Keratinocyte (primary cell): Measurements from ENCODE around the gene UQCC3. TPM values are rescaled to one million over a fixed set of nuclear protein-coding genes. Genes with fewer than 3 reads are reported as not detected.
A peak's percentile ranks its signal among the peaks of the same experiment; 100 is the strongest.

Source experiments
- DNase-seq: peaks from one replicate; pipeline ENCODE4 v3.0.0-alpha.2; 2011; ENCODE audit warnings: low read depth, missing footprints, low spot score
- FAIRE-seq: peaks from 2 replicates; lab custom pipeline; 2011; peaks lifted over from hg19 to GRCh38; lab: Jason Lieb, UNC
- H2AFZ ChIP-seq: 2 replicates; pipeline ENCODE4 v1.6.0; 2012; ENCODE audit warnings: low read length, control low read depth, inconsistent platforms; ENCODE audit not compliant: control insufficient read depth
- H3K27ac ChIP-seq: 2 replicates; pipeline ENCODE4 v1.5.1; 2011; ENCODE audit warnings: low read length; ENCODE audit not compliant: control insufficient read depth, insufficient read depth
- H3K27me3 ChIP-seq: 3 replicates; pipeline ENCODE4 v1.6.0; 2011; ENCODE audit warnings: low read length; ENCODE audit not compliant: control insufficient read depth, insufficient read depth; ENCODE audit errors: extremely low read depth
- H3K36me3 ChIP-seq, 2 experiments: 2 replicates in 1 of 2; 3 replicates in 1 of 2; pipeline ENCODE4 v1.5.1; 2011; ENCODE audit warnings: low read length in 2 of 2, mild to moderate bottlenecking in 1 of 2; ENCODE audit not compliant: control insufficient read depth in 2 of 2, insufficient read depth in 2 of 2; ENCODE audit errors: extremely low read depth in 1 of 2
- H3K4me1 ChIP-seq: 3 replicates; pipeline ENCODE4 v1.5.1; 2011; ENCODE audit warnings: low read length; ENCODE audit not compliant: control insufficient read depth, insufficient read depth; ENCODE audit errors: extremely low read depth
- H3K4me2 ChIP-seq: 3 replicates; pipeline ENCODE4 v1.6.0; 2011; ENCODE audit warnings: low read depth, low read length; ENCODE audit not compliant: control insufficient read depth, insufficient read depth; ENCODE audit errors: extremely low read depth
- H3K4me3 ChIP-seq, 3 experiments: fragments of 200-600 bp in 1 of 3; sonication (generic) in 1 of 3; 2 replicates in 2 of 3; 3 replicates in 1 of 3; pipeline ENCODE4 v1.5.1; 2011 to 2016; ENCODE audit warnings: low read length in 3 of 3, mild to moderate bottlenecking in 3 of 3, control low read depth in 2 of 3, inconsistent platforms in 1 of 3, low read depth in 1 of 3, mixed read lengths in 1 of 3, mixed run types in 1 of 3, moderate library complexity in 1 of 3; ENCODE audit not compliant: control insufficient read depth in 2 of 3, insufficient read depth in 2 of 3; ENCODE audit errors: extremely low read depth in 1 of 3
- H3K79me2 ChIP-seq: 2 replicates; pipeline ENCODE4 v1.6.0; 2012; ENCODE audit warnings: low read length; ENCODE audit not compliant: control insufficient read depth, insufficient read depth
- H3K9ac ChIP-seq: 3 replicates; pipeline ENCODE4 v1.6.0; 2011; ENCODE audit warnings: low read length; ENCODE audit not compliant: control insufficient read depth, insufficient read depth; ENCODE audit errors: extremely low read depth
- H3K9me1 ChIP-seq: 3 replicates; pipeline ENCODE4 v1.6.0; 2011; ENCODE audit warnings: low read length; ENCODE audit not compliant: control insufficient read depth, insufficient read depth; ENCODE audit errors: extremely low read depth
- H3K9me3 ChIP-seq: 2 replicates; pipeline ENCODE4 v1.5.1; 2012; ENCODE audit warnings: low read depth, low read length; ENCODE audit not compliant: control insufficient read depth
- H4K20me1 ChIP-seq: 3 replicates; pipeline ENCODE4 v1.6.0; 2011; ENCODE audit warnings: low read length; ENCODE audit not compliant: control insufficient read depth, insufficient read depth; ENCODE audit errors: extremely low read depth
- EZH2 ChIP-seq: IDR thresholded peaks from one replicate; pipeline ENCODE4 v1.6.1; 2012; ENCODE audit warnings: inconsistent platforms, mild to moderate bottlenecking, low read length, moderate library complexity
- dilution Hi-C: fragments of 300-500 bp; cut with MboI; formaldehyde crosslinking; loops from one replicate; pipeline ENCODE4 v1.7.0; 2020; ENCODE audit warnings: low sequenced_read_pairs; ENCODE audit not compliant: extremely low pct_ligation_motif_present
- polyA plus RNA-seq, 5 experiments: library from polyadenylated mRNA; depleted of rRNA in 3 of 5; stranded (reverse) in 3 of 5; stranded (forward) in 1 of 5; unstranded in 1 of 5; fragments of >200 nt; gene quantifications; 1 replicate in 1 of 5; 2 replicates in 3 of 5; 3 replicates in 1 of 5; pipeline versions ENCODE4 v1.2.1 to v1.2.3, GENCODE V29; 2011 to 2012; ENCODE audit warnings: missing spikeins in 2 of 5, low read depth in 1 of 5, low replicate concordance in 1 of 5
- TF ChIP-seq, protein P1 (sequence below), 3 experiments: IDR thresholded peaks in 1 of 3; conservative IDR thresholded peaks in 1 of 3; optimal IDR thresholded peaks in 1 of 3; 2 replicates in 2 of 3; 3 replicates in 1 of 3; pipeline versions ENCODE3 to v1.5.1; 2011; ENCODE audit warnings: low read length in 3 of 3, mild to moderate bottlenecking in 3 of 3, moderate library complexity in 2 of 3, control low read depth in 1 of 3, inconsistent platforms in 1 of 3; ENCODE audit not compliant: insufficient read depth in 2 of 3; ENCODE audit errors: extremely low read depth in 1 of 3

The UQCC3 gene
- polyA plus RNA-seq, 1 donor (not counting 4 experiments of a cell fraction or from before 2014, with no cell fraction given), result 8.6 TPM

DNA sequence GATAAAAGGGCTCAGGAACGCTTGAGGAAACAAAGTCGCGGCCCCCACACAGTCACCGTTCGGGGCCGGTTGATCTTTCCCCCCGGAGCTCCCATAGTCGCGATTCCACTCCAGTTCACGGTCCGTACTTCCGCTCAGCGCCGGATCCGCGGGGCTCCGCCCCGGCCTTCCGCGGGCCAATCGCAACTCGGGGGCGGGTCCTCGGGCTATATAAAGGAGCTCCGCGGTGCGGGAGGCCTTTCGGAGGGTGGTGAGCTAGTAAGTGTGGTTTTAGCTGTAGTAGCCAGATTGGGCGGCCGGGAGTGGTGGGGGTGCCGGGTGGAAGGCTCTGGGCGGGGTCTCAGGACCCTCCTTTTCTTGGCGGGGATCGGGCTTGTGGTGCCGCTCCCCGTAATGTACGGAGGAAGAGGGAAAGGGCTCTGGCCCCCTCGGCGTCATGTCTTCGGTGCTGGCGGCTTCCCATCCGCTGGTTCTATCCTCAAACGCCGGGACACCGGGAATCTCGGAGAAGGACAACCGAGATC lies 6.3 kb upstream of the UQCC3 start, which contains the start of the genes C11orf98 and CSKMT:
Gene C11orf98 (minus strand): TSS at position 136 of the 524 bp plus-strand sequence. CDS start 41 bp downstream, at position 95.
Gene CSKMT (plus strand): TSS at position 238 of the 524 bp plus-strand sequence. CDS start 568 bp downstream, outside the sequence.
- Histone ChIP-seq H2AFZ (peak within 1 kb of the TSS; percentile 66), H3K9me3 (no peaks in the 10 kb centered on the region), H4K20me1 (peaks cover 4% of the 10 kb centered on the region), H3K27ac (peak within 1 kb of the TSS; percentile 86), H3K27me3 (no peaks in the 10 kb centered on the region), H3K9ac (peak within 1 kb of the TSS; percentile 95), H3K4me3 (peak within 1 kb of the TSS; percentile 93 to 97 (median 95)), H3K9me1 (no peaks in the 10 kb centered on the region), H3K36me3 (peaks cover 23 to 37% of the 10 kb centered on the region in 2 experiments), H3K4me1 (peaks cover 24% of the 10 kb centered on the region), H3K4me2 (peak within 1 kb of the TSS; percentile 95), H3K79me2 (peaks cover 42% of the 10 kb centered on the region)
- dilution Hi-C loops, result no loop called here
- TF ChIP-seq EZH2, result no peak
- TF ChIP-seq, protein P1, sequence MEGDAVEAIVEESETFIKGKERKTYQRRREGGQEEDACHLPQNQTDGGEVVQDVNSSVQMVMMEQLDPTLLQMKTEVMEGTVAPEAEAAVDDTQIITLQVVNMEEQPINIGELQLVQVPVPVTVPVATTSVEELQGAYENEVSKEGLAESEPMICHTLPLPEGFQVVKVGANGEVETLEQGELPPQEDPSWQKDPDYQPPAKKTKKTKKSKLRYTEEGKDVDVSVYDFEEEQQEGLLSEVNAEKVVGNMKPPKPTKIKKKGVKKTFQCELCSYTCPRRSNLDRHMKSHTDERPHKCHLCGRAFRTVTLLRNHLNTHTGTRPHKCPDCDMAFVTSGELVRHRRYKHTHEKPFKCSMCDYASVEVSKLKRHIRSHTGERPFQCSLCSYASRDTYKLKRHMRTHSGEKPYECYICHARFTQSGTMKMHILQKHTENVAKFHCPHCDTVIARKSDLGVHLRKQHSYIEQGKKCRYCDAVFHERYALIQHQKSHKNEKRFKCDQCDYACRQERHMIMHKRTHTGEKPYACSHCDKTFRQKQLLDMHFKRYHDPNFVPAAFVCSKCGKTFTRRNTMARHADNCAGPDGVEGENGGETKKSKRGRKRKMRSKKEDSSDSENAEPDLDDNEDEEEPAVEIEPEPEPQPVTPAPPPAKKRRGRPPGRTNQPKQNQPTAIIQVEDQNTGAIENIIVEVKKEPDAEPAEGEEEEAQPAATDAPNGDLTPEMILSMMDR (optimal IDR thresholded peaks at IDR 0.05 in 1 of 3, IDR thresholded peaks at IDR 0.05 in 1 of 3, conservative IDR thresholded peaks at IDR 0.05 in 1 of 3; ENCODE audit: extremely low read depth in 1 of 3, insufficient read depth in 2 of 3, low read length in 3 of 3), result no peak
- peak; percentile 77 for DNase-seq
- FAIRE-seq, result no peak

DNA sequence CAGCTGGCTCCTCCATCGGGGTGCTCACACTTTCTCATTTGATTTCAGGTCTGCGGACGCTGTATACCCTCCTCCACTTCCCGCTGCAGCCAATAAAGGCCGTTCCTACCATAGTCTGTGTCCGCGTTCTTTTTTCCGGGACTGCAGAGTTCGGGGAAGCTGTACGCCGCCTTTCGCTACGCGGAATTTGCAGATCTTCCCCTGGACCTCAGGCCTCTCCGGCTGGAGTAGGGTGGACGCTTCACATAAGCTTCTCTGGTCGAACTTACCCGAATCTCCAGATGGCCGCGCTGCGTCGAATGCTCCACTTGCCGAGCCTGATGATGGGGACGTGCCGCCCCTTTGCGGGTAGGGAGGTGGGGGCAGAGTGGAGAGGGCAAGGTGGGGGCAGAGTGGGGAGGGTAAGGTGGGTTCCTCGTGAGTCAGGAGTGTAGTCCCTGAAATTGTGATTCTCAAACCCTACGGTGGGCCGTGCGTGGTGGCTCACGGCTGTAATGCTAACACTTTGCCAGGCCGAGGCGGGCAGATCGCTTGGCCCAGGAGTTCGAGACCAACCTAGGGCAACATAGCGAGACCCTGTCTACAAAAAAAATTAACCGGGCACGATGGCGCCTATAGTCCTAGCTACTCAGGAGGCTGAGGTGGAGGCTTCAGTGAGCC lies 5.7 kb upstream of the UQCC3 start:
- peaks cover 25% of the 10 kb centered on the region for H3K4me1 ChIP-seq
- no peak for FAIRE-seq
- dilution Hi-C loops, result no loop called here
- H3K9me3 ChIP-seq, result no peaks in the 10 kb centered on the region
- H3K27me3 ChIP-seq, result no peaks in the 10 kb centered on the region
- peak overlapping the region; percentile 93 to 97 (median 95) for H3K4me3 ChIP-seq
- H3K79me2 ChIP-seq, result peaks cover 42% of the 10 kb centered on the region
- H3K9ac ChIP-seq, result peak overlapping the region; percentile 95
- no peaks in the 10 kb centered on the region for H3K9me1 ChIP-seq
- H2AFZ ChIP-seq, result no peak overlapping the region
- peaks cover 23 to 37% of the 10 kb centered on the region in 2 experiments for H3K36me3 ChIP-seq
- no peak for DNase-seq
- peaks cover 4% of the 10 kb centered on the region for H4K20me1 ChIP-seq
- TF ChIP-seq, protein P1 (optimal IDR thresholded peaks at IDR 0.05 in 1 of 3, IDR thresholded peaks at IDR 0.05 in 1 of 3, conservative IDR thresholded peaks at IDR 0.05 in 1 of 3; ENCODE audit: extremely low read depth in 1 of 3, insufficient read depth in 2 of 3, low read length in 3 of 3), result peak in 1 of 3 experiments; percentile 13
- no peak for TF ChIP-seq EZH2
- H3K27ac ChIP-seq, result peak overlapping the region; percentile 86
- H3K4me2 ChIP-seq, result peak overlapping the region; percentile 95
